Sigmoid colon (tissue), 7 donors: Measurements from ENCODE around the gene FHL2. TPM values are rescaled to one million over a fixed set of nuclear protein-coding genes. Genes with fewer than 3 reads are reported as not detected.
"Not testable (repeated sequence)": the region's sequence is repeated elsewhere in the genome, so short reads cannot be mapped to it uniquely, and the experiment has no call there.

Experiments used
- DNase-seq: peaks from one replicate; pipeline ENCODE4 v3.0.0-alpha.2; 2019
- H3K27ac ChIP-seq, 4 donors: fragments of 200-600 bp; sonication (generic); one replicate each; pipeline ENCODE4 v1.5.1; 2016 to 2019; ENCODE audit warnings: mild to moderate bottlenecking in 1 of 4
- H3K27me3 ChIP-seq, 3 donors: fragments of 200-600 bp; sonication (generic); one replicate each; pipeline ENCODE4 v1.5.1; 2019; ENCODE audit warnings: mild to moderate bottlenecking in 1 of 3
- H3K36me3 ChIP-seq, 4 donors: fragments of 200-600 bp; sonication (generic); one replicate each; pipeline ENCODE4 v1.5.1; 2016 to 2019
- H3K4me1 ChIP-seq, 4 donors: fragments of 200-600 bp; sonication (generic); one replicate each; pipeline ENCODE4 v1.5.1; 2017 to 2019
- H3K4me3 ChIP-seq, 4 donors: fragments of 200-600 bp; sonication (generic); one replicate each; pipeline ENCODE4 v1.5.1; 2017 to 2019; ENCODE audit warnings: mild to moderate bottlenecking in 2 of 4, moderate library complexity in 1 of 4
- H3K9me3 ChIP-seq, 4 donors: fragments of 200-600 bp in 3 of 4; sonication (generic) in 3 of 4; one replicate each; pipeline versions ENCODE4 v1.5.1 to v1.6.1; 2013 to 2019
- CTCF ChIP-seq, 4 experiments: fragments of 450-650 bp in 3 of 4; fragments of 200-600 bp in 1 of 4; IDR thresholded peaks; one replicate each; pipeline ENCODE4 v1.5.1; 2016 to 2019; ENCODE audit warnings: antibody characterized with exemption in 4 of 4, mild to moderate bottlenecking in 3 of 4, moderate library complexity in 2 of 4
- EP300 ChIP-seq, 4 donors: sonication (generic); formaldehyde crosslinking; IDR thresholded peaks; one replicate each; pipeline ENCODE4 v1.6.1; 2017; ENCODE audit warnings: antibody characterized with exemption in 4 of 4
- POLR2A ChIP-seq, 2 donors: fragments of 450-650 bp; IDR thresholded peaks; one replicate each; pipeline ENCODE4 v1.6.1; 2016; ENCODE audit warnings: antibody characterized with exemption in 2 of 2, mild to moderate bottlenecking in 2 of 2, moderate library complexity in 2 of 2
- POLR2AphosphoS5 ChIP-seq, 4 donors: sonication (generic); formaldehyde crosslinking; IDR thresholded peaks; one replicate each; pipeline ENCODE4 v1.6.1; 2017; ENCODE audit warnings: antibody characterized with exemption in 4 of 4
- WGBS, 2 donors: extraction: QIAGEN DNeasy Blood & Tissue Kit; methylation state at CpG; one replicate each; pipeline ENCODE4 v1.1.7; 2013; 5-methylcytosine and 5-hydroxymethylcytosine counted together
- intact Hi-C: fragments of 100-400 bp; cut with DNase I; formaldehyde crosslinking; loops from one replicate; pipeline ENCODE4 v1.15.1; 2023
- polyA plus RNA-seq, 3 donors: library from polyadenylated mRNA; stranded (reverse); fragments of 200-250 nt; gene quantifications; one replicate each; pipeline ENCODE4 v1.2.3, GENCODE V29; 2013
- total RNA-seq, 4 donors: library from RNA; depleted of rRNA; stranded (reverse); fragments of >200 nt; gene quantifications; one replicate each; pipeline ENCODE4 v1.1.0, GENCODE V29; 2016
- donor health status: healthy with polysubstance abuse.
- donor health status: Bipolar disorder and iron deficiency.
- donor health status: healthy.

FHL2 gene
- total and polyA plus RNA-seq, 7 donors: 62.0 to 210 (median 98.8) TPM

- H3K9me3 ChIP-seq: no peaks in the 10 kb centered on the region
- H3K27me3 ChIP-seq: no peaks in the 10 kb centered on the region
- DNase-seq: no peak
- no peak overlapping the region for H3K4me3 ChIP-seq
- no peak for TF ChIP-seq EP300 (IDR thresholded peaks at IDR 0.05)
- no peak for TF ChIP-seq CTCF (IDR thresholded peaks at IDR 0.05)
- no peak for TF ChIP-seq POLR2A (IDR thresholded peaks at IDR 0.05)
- no peak for TF ChIP-seq POLR2AphosphoS5 (IDR thresholded peaks at IDR 0.05)
- WGBS, 2 donors: 25 to 38% methylated on average over 6 of the region's 6 CpGs
- intact Hi-C loops: no loop called here
- peaks cover 0 to under 1% (median 0%) of the 10 kb centered on the region in 4 donors for H3K4me1 ChIP-seq
- H3K36me3 ChIP-seq: no peaks in the 10 kb centered on the region
- H3K27ac ChIP-seq: no peak overlapping the region
Observed at GRCh38 chr2:105425936-105426625, 27.2 kb upstream of the FHL2 start.

GRCh38 chr2:105424836-105425235 is 26.0 kb upstream of the FHL2 start:
- H3K4me1 ChIP-seq, H3K36me3 ChIP-seq, intact Hi-C loops, DNase-seq, H3K9me3 ChIP-seq, H3K27ac ChIP-seq, H3K27me3 ChIP-seq, H3K4me3 ChIP-seq: not testable (repeated sequence)
- 93 to 97% methylated on average over 3 of the region's 3 CpGs for WGBS, 2 donors

GRCh38 chr2:105422801-105423200 is 23.9 kb upstream of the FHL2 start:
- no peak for DNase-seq
- H3K9me3 ChIP-seq: peaks cover 0 to 2% (median 0%) of the 10 kb centered on the region in 4 donors
- H3K4me1 ChIP-seq: no peaks in the 10 kb centered on the region
- no peak overlapping the region for H3K27ac ChIP-seq
- no peaks in the 10 kb centered on the region for H3K27me3 ChIP-seq
- intact Hi-C loops: no loop called here
- WGBS, 2 donors: 81 to 93% methylated on average over 5 of the region's 5 CpGs
- no peaks in the 10 kb centered on the region for H3K36me3 ChIP-seq
- TF ChIP-seq POLR2AphosphoS5 (IDR thresholded peaks at IDR 0.05) (no peak), POLR2A (IDR thresholded peaks at IDR 0.05) (no peak), EP300 (IDR thresholded peaks at IDR 0.05) (no peak), CTCF (IDR thresholded peaks at IDR 0.05) (no peak)
- H3K4me3 ChIP-seq: no peak overlapping the region

GRCh38 chr2:105421053-105421452 is 22.2 kb upstream of the FHL2 start:
- DNase-seq: no peak
- H3K27me3 ChIP-seq: no peaks in the 10 kb centered on the region
- peaks cover 0 to 2% (median 0%) of the 10 kb centered on the region in 4 donors for H3K9me3 ChIP-seq
- no peaks in the 10 kb centered on the region for H3K36me3 ChIP-seq
- H3K4me1 ChIP-seq: no peaks in the 10 kb centered on the region
- 87 to 92% methylated on average over 2 of the region's 2 CpGs for WGBS, 2 donors
- TF ChIP-seq POLR2A (IDR thresholded peaks at IDR 0.05): no peak
- TF ChIP-seq POLR2AphosphoS5 (IDR thresholded peaks at IDR 0.05): no peak
- TF ChIP-seq CTCF (IDR thresholded peaks at IDR 0.05): no peak
- no peak for TF ChIP-seq EP300 (IDR thresholded peaks at IDR 0.05)
- no peak overlapping the region for H3K27ac ChIP-seq
- intact Hi-C loops: no loop called here
- H3K4me3 ChIP-seq: no peak overlapping the region

- Histone ChIP-seq H3K4me1 (no peaks in the 10 kb centered on the region), H3K9me3 (peaks cover 0 to 2% (median 0%) of the 10 kb centered on the region in 4 donors), H3K27me3 (no peaks in the 10 kb centered on the region), H3K36me3 (no peaks in the 10 kb centered on the region), H3K27ac (no peak overlapping the region), H3K4me3 (no peak overlapping the region)
- TF ChIP-seq POLR2AphosphoS5 (IDR thresholded peaks at IDR 0.05) (no peak), CTCF (IDR thresholded peaks at IDR 0.05) (no peak), POLR2A (IDR thresholded peaks at IDR 0.05) (no peak)
- no peak for DNase-seq
- intact Hi-C loops: no loop called here
- 97% methylated on average over 6 of the region's 6 CpGs for WGBS, 2 donors
Observed at GRCh38 chr2:105418522-105418921, 19.7 kb upstream of the FHL2 start.
